Omental fat pad (tissue), 4 donors: ENCODE results near the gene ITIH1. TPM values are rescaled to one million over a fixed set of nuclear protein-coding genes. Genes with fewer than 3 reads are reported as not detected.

Source experiments
- ATAC-seq: fragments of 150-250 bp; one replicate; pipeline ENCODE4 v1.9.1; 2016; ENCODE audit warnings: mild to moderate bottlenecking, moderate library complexity; ENCODE audit not compliant: low FRiP score
- DNase-seq: peaks from one replicate; pipeline ENCODE4 v3.0.0-alpha.2; 2019; ENCODE audit warnings: low spot score
- CTCF ChIP-seq, 3 donors: fragments of 450-650 bp; IDR thresholded peaks; one replicate each; pipeline ENCODE4 v1.5.1; 2016 to 2017; ENCODE audit warnings: antibody characterized with exemption in 3 of 3, mild to moderate bottlenecking in 3 of 3, moderate library complexity in 2 of 3
- total RNA-seq, 4 donors: library from RNA; depleted of rRNA; stranded (reverse); fragments of >200 nt; gene quantifications; one replicate each; pipeline ENCODE4 v1.1.0, GENCODE V29; 2016

Gene ITIH1
- total RNA-seq, 4 donors from 2014 or later: 0.94 TPM; not detected in 3

GRCh38 chr3:52781741-52782140, 4.3 kb downstream of the ITIH1 start:
- ATAC-seq (no peak), DNase-seq (no peak)
- TF ChIP-seq CTCF (IDR thresholded peaks at IDR 0.05): no peak

- no peak for DNase-seq
Observed at GRCh38 chr3:52782412-52783210, 5.2 kb downstream of the ITIH1 start.

GRCh38 chr3:52783211-52783555, 5.8 kb downstream of the ITIH1 start:
- DNase-seq: no peak
- no peak for TF ChIP-seq CTCF (IDR thresholded peaks at IDR 0.05)

More at GRCh38 chr3:52782412-52783210, 5.2 kb downstream of the ITIH1 start:
- TF ChIP-seq CTCF (IDR thresholded peaks at IDR 0.05): no peak
- ATAC-seq: no peak

GRCh38 chr3:52784021-52784621, 6.7 kb downstream of the ITIH1 start:
- ATAC-seq: no peak
- no peak for DNase-seq
- TF ChIP-seq CTCF (IDR thresholded peaks at IDR 0.05): no peak

More at GRCh38 chr3:52783211-52783555, 5.8 kb downstream of the ITIH1 start:
- no peak for ATAC-seq

GRCh38 chr3:52784931-52785590, 7.7 kb downstream of the ITIH1 start:
- DNase-seq (no peak), ATAC-seq (no peak)
- TF ChIP-seq CTCF (IDR thresholded peaks at IDR 0.05): no peak

- TF ChIP-seq CTCF (IDR thresholded peaks at IDR 0.05): no peak
- ATAC-seq (no peak), DNase-seq (no peak)
Observed at GRCh38 chr3:52786330-52787215, 9.2 kb downstream of the ITIH1 start.
